Jurkat, Clone E6-1 (cell line): Measurements from ENCODE around the gene RITA1. TPM values are rescaled to one million over a fixed set of nuclear protein-coding genes. Genes with fewer than 3 reads are reported as not detected.
A peak's percentile ranks its signal among the peaks of the same experiment; 100 is the strongest.
"Not testable (repeated sequence)": the region's sequence is repeated elsewhere in the genome, so short reads cannot be mapped to it uniquely, and the experiment has no call there.

Experiments used
- DNase-seq: peaks from one replicate; pipeline ENCODE4 v3.0.0-alpha.2; 2011; ENCODE audit warnings: low read depth, low spot score
- H3K4me3 ChIP-seq: 2 replicates; pipeline ENCODE4 v1.5.1; 2011; ENCODE audit warnings: mild to moderate bottlenecking, low read length, control low read depth, moderate library complexity
- polyA plus RNA-seq: library from polyadenylated mRNA; unstranded; fragments of >200 nt; gene quantifications from one replicate; pipeline ENCODE4 v1.2.1, GENCODE V29; 2012; ENCODE audit warnings: missing spikeins; ENCODE audit not compliant: insufficient read length, insufficient read depth

The RITA1 gene
- 28.2 TPM for polyA plus RNA-seq

- DNase-seq = peak; percentile 66
- H3K4me3 ChIP-seq = peak within 1 kb of the TSS; percentile 88
Observed at GRCh38 chr12:113185180-113186032, at the start of gene RITA1, which contains the start of gene DDX54. Gene RITA1, plus strand, starts transcription at chr12:113185721. Its CDS starts 1,026 bp downstream, at chr12:113186747. Gene DDX54, minus strand, starts transcription at chr12:113185478. Its CDS starts 27 bp downstream, at chr12:113185451.

GRCh38 chr12:113136128-113136989 is 49.2 kb upstream of the RITA1 start:
- peak overlapping the region; percentile 58 for H3K4me3 ChIP-seq
- peak; percentile 67 for DNase-seq

GRCh38 chr12:113136990-113137511 is 48.5 kb upstream of the RITA1 start:
- DNase-seq = no peak
- H3K4me3 ChIP-seq = no peak overlapping the region

- DNase-seq = no peak
Observed at GRCh38 chr12:113137861-113138783, 47.4 kb upstream of the RITA1 start.

GRCh38 chr12:113138826-113139225 is 46.7 kb upstream of the RITA1 start:
- H3K4me3 ChIP-seq = no peak overlapping the region
- no peak for DNase-seq

More at GRCh38 chr12:113137861-113138783, 47.4 kb upstream of the RITA1 start:
- H3K4me3 ChIP-seq = no peak overlapping the region

- H3K4me3 ChIP-seq = no peak overlapping the region
- no peak for DNase-seq
Observed at GRCh38 chr12:113140706-113141105, 44.8 kb upstream of the RITA1 start.

- not testable (repeated sequence) for DNase-seq, H3K4me3 ChIP-seq
Observed at GRCh38 chr12:113141716-113142115, 43.8 kb upstream of the RITA1 start.

- H3K4me3 ChIP-seq = no peak overlapping the region
- no peak for DNase-seq
Observed at GRCh38 chr12:113142173-113142885, 43.2 kb upstream of the RITA1 start.

- DNase-seq = no peak
- H3K4me3 ChIP-seq = no peak overlapping the region
Observed at GRCh38 chr12:113142886-113143332, 42.6 kb upstream of the RITA1 start.

- DNase-seq = no peak
Observed at GRCh38 chr12:113143959-113144358, 41.6 kb upstream of the RITA1 start.

GRCh38 chr12:113144806-113145205 is 40.7 kb upstream of the RITA1 start:
- no peak for DNase-seq
- no peak overlapping the region for H3K4me3 ChIP-seq

More at GRCh38 chr12:113143959-113144358, 41.6 kb upstream of the RITA1 start:
- H3K4me3 ChIP-seq = no peak overlapping the region

GRCh38 chr12:113145720-113146551 is 39.6 kb upstream of the RITA1 start:
- no peak for DNase-seq
- H3K4me3 ChIP-seq = no peak overlapping the region

GRCh38 chr12:113146999-113147398 is 38.5 kb upstream of the RITA1 start:
- DNase-seq = no peak
- H3K4me3 ChIP-seq = no peak overlapping the region

GRCh38 chr12:113149361-113150150 is 36.0 kb upstream of the RITA1 start, which contains the start of gene CFAP73:
Gene CFAP73, plus strand, starts transcription at chr12:113149724. Its CDS starts 134 bp downstream, at chr12:113149858.
- DNase-seq = peak; percentile 54
- H3K4me3 ChIP-seq = no peak within 1 kb of the TSS

GRCh38 chr12:113151655-113152054 is 33.9 kb upstream of the RITA1 start:
- no peak for DNase-seq
- H3K4me3 ChIP-seq = no peak overlapping the region

GRCh38 chr12:113152196-113152834 is 33.2 kb upstream of the RITA1 start:
- H3K4me3 ChIP-seq = peak overlapping the region; percentile 51
- no peak for DNase-seq
